Suprapubic skin (tissue), 4 donors: ENCODE results near the gene PNCK. TPM values are rescaled to one million over a fixed set of nuclear protein-coding genes. Genes with fewer than 3 reads are reported as not detected.

Experiments
- DNase-seq, 2 donors: peaks; one replicate each; pipeline ENCODE4 v3.0.0-alpha.2; 2019; ENCODE audit warnings: low spot score in 2 of 2
- H3K27ac ChIP-seq: fragments of 200-600 bp; sonication (generic); one replicate; pipeline ENCODE4 v1.5.1; 2019
- H3K27me3 ChIP-seq: fragments of 200-600 bp; sonication (generic); one replicate; pipeline ENCODE4 v1.5.1; 2019
- H3K36me3 ChIP-seq: fragments of 200-600 bp; sonication (generic); one replicate; pipeline ENCODE4 v1.5.1; 2019
- H3K4me1 ChIP-seq: fragments of 200-600 bp; sonication (generic); one replicate; pipeline ENCODE4 v1.5.1; 2019
- H3K4me3 ChIP-seq: fragments of 200-600 bp; sonication (generic); one replicate; pipeline ENCODE4 v1.5.1; 2019; ENCODE audit warnings: mild to moderate bottlenecking
- H3K9me3 ChIP-seq: fragments of 200-600 bp; sonication (generic); one replicate; pipeline ENCODE4 v1.5.1; 2019
- CTCF ChIP-seq, 2 donors: fragments of 200-600 bp in 1 of 2; fragments of 450-650 bp in 1 of 2; sonication (generic) in 1 of 2; IDR thresholded peaks; one replicate each; pipeline ENCODE4 v1.5.1; 2016 to 2019; ENCODE audit warnings: antibody characterized with exemption in 2 of 2, mild to moderate bottlenecking in 1 of 2, moderate library complexity in 1 of 2
- EP300 ChIP-seq: sonication (generic); formaldehyde crosslinking; IDR thresholded peaks from one replicate; pipeline ENCODE4 v1.6.1; 2017; ENCODE audit warnings: antibody characterized with exemption
- POLR2A ChIP-seq, 2 donors: fragments of 450-650 bp; IDR thresholded peaks; one replicate each; pipeline ENCODE4 v1.6.1; 2017; ENCODE audit warnings: antibody characterized with exemption in 2 of 2, mild to moderate bottlenecking in 2 of 2, moderate library complexity in 2 of 2
- POLR2AphosphoS5 ChIP-seq, 3 donors: sonication (generic); formaldehyde crosslinking; IDR thresholded peaks; one replicate each; pipeline ENCODE4 v1.6.1; 2017; ENCODE audit warnings: antibody characterized with exemption in 3 of 3
- WGBS: methylation state at CpG from one replicate; pipeline ENCODE4 v1.1.5; 2018; 5-methylcytosine and 5-hydroxymethylcytosine counted together
- total RNA-seq, 4 donors: library from RNA; depleted of rRNA; stranded (reverse); fragments of >200 nt; gene quantifications; one replicate each; pipeline ENCODE4 v1.1.0, GENCODE V29; 2016

Gene PNCK
- total RNA-seq, 4 donors from 2014 or later: 1.2 to 1.8 (median 1.4) TPM

GRCh38 chrX:153688506-153688905, 14.9 kb upstream of the PNCK start:
- no peak for DNase-seq
- H3K27ac ChIP-seq: peak overlapping the region; percentile 60
- no peaks in the 10 kb centered on the region for H3K9me3 ChIP-seq
- WGBS: no CpG with 5 or more reads among the region's 57 CpGs
- no peaks in the 10 kb centered on the region for H3K27me3 ChIP-seq
- H3K36me3 ChIP-seq: no peaks in the 10 kb centered on the region
- peak overlapping the region; percentile 50 for H3K4me3 ChIP-seq
- H3K4me1 ChIP-seq: peaks cover 20% of the 10 kb centered on the region
- TF ChIP-seq POLR2AphosphoS5 (IDR thresholded peaks at IDR 0.05) (no peak), POLR2A (IDR thresholded peaks at IDR 0.05) (no peak)

GRCh38 chrX:153688071-153688470, 14.5 kb upstream of the PNCK start:
- Histone ChIP-seq H3K27ac (no peak overlapping the region), H3K4me3 (peak overlapping the region; percentile 40), H3K4me1 (peaks cover 17% of the 10 kb centered on the region), H3K27me3 (no peaks in the 10 kb centered on the region), H3K36me3 (no peaks in the 10 kb centered on the region), H3K9me3 (no peaks in the 10 kb centered on the region)
- WGBS: no CpG with 5 or more reads among the region's 69 CpGs
- TF ChIP-seq POLR2AphosphoS5 (IDR thresholded peaks at IDR 0.05) (no peak), CTCF (IDR thresholded peaks at IDR 0.05) (no peak), EP300 (no peak), POLR2A (IDR thresholded peaks at IDR 0.05) (no peak)
- no peak for DNase-seq

GRCh38 chrX:153687121-153688039, 13.8 kb upstream of the PNCK start, which contains the start of gene SLC6A8:
Gene SLC6A8, plus strand, starts transcription at chrX:153687926. Its CDS starts 649 bp downstream, at chrX:153688575.
- Histone ChIP-seq H3K4me3 (peak within 1 kb of the TSS; percentile 50), H3K9me3 (no peaks in the 10 kb centered on the region), H3K36me3 (no peaks in the 10 kb centered on the region), H3K27me3 (no peaks in the 10 kb centered on the region), H3K27ac (peak within 1 kb of the TSS; percentile 60), H3K4me1 (peaks cover 13% of the 10 kb centered on the region)
- WGBS: 41% methylated on average over 28 of the region's 66 CpGs
- TF ChIP-seq EP300 (no peak), CTCF (IDR thresholded peaks at IDR 0.05) (peak in 1 of 2 donors; percentile 10), POLR2A (IDR thresholded peaks at IDR 0.05) (peak in 1 of 2 donors; percentile 14), POLR2AphosphoS5 (IDR thresholded peaks at IDR 0.05) (no peak)
- DNase-seq: peak in 1 of 2 donors; percentile 84

- Histone ChIP-seq H3K36me3 (no peaks in the 10 kb centered on the region), H3K27ac (no peak overlapping the region), H3K9me3 (no peaks in the 10 kb centered on the region), H3K4me1 (peaks cover 13% of the 10 kb centered on the region), H3K27me3 (no peaks in the 10 kb centered on the region), H3K4me3 (no peak overlapping the region)
- DNase-seq: peak in 1 of 2 donors; percentile 67
- 34% methylated on average over 3 of the region's 9 CpGs for WGBS
- no peak for TF ChIP-seq CTCF (IDR thresholded peaks at IDR 0.05)
Measured at GRCh38 chrX:153686711-153687110, 13.1 kb upstream of the PNCK start.

- Histone ChIP-seq H3K9me3 (no peaks in the 10 kb centered on the region), H3K4me3 (no peak overlapping the region), H3K36me3 (no peaks in the 10 kb centered on the region), H3K27me3 (no peaks in the 10 kb centered on the region), H3K4me1 (peaks cover 13% of the 10 kb centered on the region), H3K27ac (no peak overlapping the region)
- DNase-seq: peak in 1 of 2 donors; percentile 56
- 80% methylated on average over 22 of the region's 24 CpGs for WGBS
- TF ChIP-seq POLR2A (IDR thresholded peaks at IDR 0.05) (no peak), EP300 (no peak), CTCF (IDR thresholded peaks at IDR 0.05) (no peak), POLR2AphosphoS5 (IDR thresholded peaks at IDR 0.05) (no peak)
Measured at GRCh38 chrX:153685751-153686696, 12.4 kb upstream of the PNCK start.
